MM.1S (cell line): ENCODE measurements around the gene KLK8.

ENCODE experiments used
- CTCF ChIP-seq: fragments of 300-600 bp; sonication (generic); IDR thresholded peaks from 2 replicates; pipeline ENCODE4 v1.5.1; 2016; ENCODE audit warnings: antibody characterized with exemption, low read length, mixed read lengths
- EZH2 ChIP-seq: fragments of 300-600 bp; sonication (generic); optimal IDR thresholded peaks from 2 replicates; pipeline ENCODE3; 2017; ENCODE audit warnings: low read depth, mild to moderate bottlenecking, antibody characterized with exemption, low read length, mixed read lengths

GRCh38 chr19:50974702-50975556, 26.5 kb downstream of the KLK8 start:
- TF ChIP-seq CTCF (no peak), EZH2 (no peak)
